PFSK-1 (cell line): ENCODE measurements around the gene DNAH8.

ENCODE experiments used
- FOXP2 ChIP-seq: optimal IDR thresholded peaks from 2 replicates; pipeline ENCODE3; 2011; ENCODE audit warnings: borderline replicate concordance, control low read depth, inconsistent platforms; ENCODE audit not compliant: insufficient read depth; ENCODE audit errors: extremely low read length, extremely low read depth
- POLR2AphosphoS5 ChIP-seq: IDR thresholded peaks from 2 replicates; pipeline ENCODE4 v1.6.1; 2012; ENCODE audit warnings: low read depth, mild to moderate bottlenecking, control low read depth, low read length, moderate library complexity
- REST ChIP-seq, 2 experiments: IDR thresholded peaks; 2 replicates each; pipeline versions ENCODE4 v1.6.1 to v1.8.0; 2011 to 2012; ENCODE audit warnings: low read depth in 2 of 2, low read length in 2 of 2, control low read depth in 1 of 2, inconsistent platforms in 1 of 2, mild to moderate bottlenecking in 1 of 2, moderate library complexity in 1 of 2; ENCODE audit not compliant: insufficient read depth in 1 of 2
- SIN3A ChIP-seq: IDR thresholded peaks from 2 replicates; pipeline ENCODE4 v1.6.1; 2012; ENCODE audit warnings: mild to moderate bottlenecking, low read length, moderate library complexity, borderline replicate concordance; ENCODE audit not compliant: insufficient read depth
- TAF1 ChIP-seq: IDR thresholded peaks from 2 replicates; pipeline ENCODE4 v1.6.1; 2012; ENCODE audit warnings: low read length, control low read depth, borderline replicate concordance; ENCODE audit not compliant: insufficient read depth

DNAH8 gene

GRCh38 chr6:38755207-38755606 is 40.1 kb downstream of the DNAH8 start:
- TF ChIP-seq SIN3A (no peak), REST (IDR thresholded peaks at IDR 0.05; ENCODE audit: insufficient read depth in 1 of 2, low read depth in 2 of 2, low read length in 2 of 2) (no peak), POLR2AphosphoS5 (no peak), TAF1 (no peak), FOXP2 (no peak)

GRCh38 chr6:38755874-38756273 is 40.8 kb downstream of the DNAH8 start:
- TF ChIP-seq SIN3A, result no peak
- TF ChIP-seq FOXP2, result no peak
- TF ChIP-seq POLR2AphosphoS5, result no peak
- no peak for TF ChIP-seq REST (IDR thresholded peaks at IDR 0.05; ENCODE audit: insufficient read depth in 1 of 2, low read depth in 2 of 2, low read length in 2 of 2)
- TF ChIP-seq TAF1, result no peak

GRCh38 chr6:38760097-38760496 is 45.0 kb downstream of the DNAH8 start:
- no peak for TF ChIP-seq REST (IDR thresholded peaks at IDR 0.05; ENCODE audit: insufficient read depth in 1 of 2, low read depth in 2 of 2, low read length in 2 of 2)
- no peak for TF ChIP-seq TAF1
- no peak for TF ChIP-seq SIN3A
- TF ChIP-seq POLR2AphosphoS5, result no peak
- no peak for TF ChIP-seq FOXP2

- TF ChIP-seq REST (IDR thresholded peaks at IDR 0.05; ENCODE audit: insufficient read depth in 1 of 2, low read depth in 2 of 2, low read length in 2 of 2) (no peak), SIN3A (no peak), FOXP2 (no peak), TAF1 (no peak), POLR2AphosphoS5 (no peak)
Measured at GRCh38 chr6:38762848-38763247, 47.7 kb downstream of the DNAH8 start.

DNA sequence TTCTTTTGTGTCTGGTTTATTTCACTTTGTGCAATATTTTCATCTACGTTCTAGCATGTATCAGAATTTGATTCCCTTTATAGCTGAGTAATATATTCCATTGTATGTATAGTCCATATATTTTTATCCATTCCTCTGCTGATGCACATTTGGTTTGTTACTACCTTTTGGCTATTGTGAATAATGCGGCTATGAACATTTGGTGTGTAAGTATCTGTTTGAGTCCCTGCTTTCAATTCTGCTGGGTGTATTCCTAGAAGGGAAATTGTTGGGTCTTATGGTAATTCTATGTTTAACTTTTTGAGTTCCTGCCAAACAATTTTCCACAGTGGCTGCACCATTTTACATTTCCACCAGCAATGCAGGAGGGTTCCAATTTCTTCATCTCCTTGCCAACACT is 52.4 kb downstream of the DNAH8 start:
- TF ChIP-seq TAF1, result no peak
- TF ChIP-seq POLR2AphosphoS5, result no peak
- no peak for TF ChIP-seq SIN3A
- TF ChIP-seq REST (IDR thresholded peaks at IDR 0.05; ENCODE audit: insufficient read depth in 1 of 2, low read depth in 2 of 2, low read length in 2 of 2), result no peak
- no peak for TF ChIP-seq FOXP2
